KBM-7 (cell line): ENCODE measurements around the gene MOV10L1.

Source experiments
- DNase-seq: peaks from one replicate; pipeline ENCODE4 v3.0.0-alpha.2; 2015
- in situ Hi-C: fragments of 300-500 bp; cut with MboI; formaldehyde crosslinking; loops from 2 replicates; pipeline ENCODE4 v1.14.3; 2020; ENCODE audit warnings: low sequenced_read_pairs, low pct_unique_long_range_greater_than_20kb, mixed read lengths

MOV10L1 gene

GRCh38 chr22:50091092-50091768 is 1.4 kb downstream of the MOV10L1 start:
- no peak for DNase-seq
- in situ Hi-C loops = no loop called here

GRCh38 chr22:50092342-50092741 is 2.5 kb downstream of the MOV10L1 start:
- in situ Hi-C loops = no loop called here
- no peak for DNase-seq

- no peak for DNase-seq
Measured at GRCh38 chr22:50098052-50098451, 8.2 kb downstream of the MOV10L1 start.

GRCh38 chr22:50101870-50102565 is 12.2 kb downstream of the MOV10L1 start:
- in situ Hi-C loops = no loop called here
- DNase-seq = no peak

More at GRCh38 chr22:50098052-50098451, 8.2 kb downstream of the MOV10L1 start:
- in situ Hi-C loops = no loop called here

- DNase-seq = peak; percentile 37
- in situ Hi-C loops = no loop called here
Measured at GRCh38 chr22:50102946-50103345, 13.1 kb downstream of the MOV10L1 start.

GRCh38 chr22:50104141-50104544 is 14.3 kb downstream of the MOV10L1 start:
- peak; percentile 46 for DNase-seq

GRCh38 chr22:50105208-50106100 is 15.6 kb downstream of the MOV10L1 start:
- peak; percentile 70 for DNase-seq
- in situ Hi-C loops = no loop called here

More at GRCh38 chr22:50104141-50104544, 14.3 kb downstream of the MOV10L1 start:
- in situ Hi-C loops = no loop called here

- in situ Hi-C loops = no loop called here
- DNase-seq = no peak
Measured at GRCh38 chr22:50107529-50107928, 17.7 kb downstream of the MOV10L1 start.

- DNase-seq = no peak
- in situ Hi-C loops = no loop called here
Measured at GRCh38 chr22:50111056-50111455, 21.2 kb downstream of the MOV10L1 start.

GRCh38 chr22:50112151-50113118 is 22.6 kb downstream of the MOV10L1 start:
- DNase-seq = peak; percentile 72
- in situ Hi-C loops = no loop called here

- in situ Hi-C loops = no loop called here
Measured at GRCh38 chr22:50114221-50115021, 24.6 kb downstream of the MOV10L1 start.

GRCh38 chr22:50115693-50116092 is 25.9 kb downstream of the MOV10L1 start:
- no peak for DNase-seq
- in situ Hi-C loops = no loop called here

More at GRCh38 chr22:50114221-50115021, 24.6 kb downstream of the MOV10L1 start:
- DNase-seq = no peak

GRCh38 chr22:50117168-50117762 is 27.5 kb downstream of the MOV10L1 start:
- in situ Hi-C loops = no loop called here
- no peak for DNase-seq

- DNase-seq = no peak
- in situ Hi-C loops = no loop called here
Measured at GRCh38 chr22:50118129-50118528, 28.3 kb downstream of the MOV10L1 start.

- no peak for DNase-seq
- in situ Hi-C loops = no loop called here
Measured at GRCh38 chr22:50118557-50119168, 28.9 kb downstream of the MOV10L1 start.

- DNase-seq = no peak
- in situ Hi-C loops = no loop called here
Measured at GRCh38 chr22:50119169-50119767, 29.5 kb downstream of the MOV10L1 start.

- no peak for DNase-seq
- in situ Hi-C loops = no loop called here
Measured at GRCh38 chr22:50119768-50120251, 30.0 kb downstream of the MOV10L1 start.
